GM18505 (cell line): ENCODE measurements around the gene GNPTAB.
"Not testable (repeated sequence)": the region's sequence is repeated elsewhere in the genome, so short reads cannot be mapped to it uniquely, and the experiment has no call there.

Source experiments
- ATAC-seq: cut with Tn5 transposase; IDR thresholded peaks from one replicate; pipeline ENCODE4 v1.9.1; 2021; ENCODE audit not compliant: unreplicated experiment
- POLR2A ChIP-seq: IDR thresholded peaks from 4 replicates; pipeline ENCODE4 v1.6.1; 2011; ENCODE audit warnings: borderline replicate concordance; ENCODE audit not compliant: insufficient read depth, insufficient read length; ENCODE audit errors: extremely low read depth

The GNPTAB gene

DNA sequence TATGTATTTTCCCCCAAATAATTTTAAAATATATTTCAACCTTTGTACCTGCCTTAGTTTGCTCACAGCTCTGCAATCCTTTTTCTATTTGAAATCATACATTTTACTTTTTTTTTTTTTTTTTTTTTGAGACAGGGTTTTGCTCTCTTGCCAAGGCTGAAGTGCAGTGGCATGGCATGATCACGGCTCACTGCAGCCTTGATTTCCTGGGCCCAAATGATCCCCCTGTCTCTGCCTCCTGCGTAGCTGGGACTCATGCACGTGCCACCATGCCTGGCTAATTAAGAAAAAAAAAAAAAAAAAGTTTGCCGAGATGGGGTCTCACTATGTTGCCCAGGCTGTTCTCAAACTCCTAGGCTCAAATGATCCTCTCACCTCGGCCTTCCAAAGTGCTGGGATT lies 90.2 kb downstream of the GNPTAB start:
- TF ChIP-seq POLR2A, result no peak
- no peak for ATAC-seq

DNA sequence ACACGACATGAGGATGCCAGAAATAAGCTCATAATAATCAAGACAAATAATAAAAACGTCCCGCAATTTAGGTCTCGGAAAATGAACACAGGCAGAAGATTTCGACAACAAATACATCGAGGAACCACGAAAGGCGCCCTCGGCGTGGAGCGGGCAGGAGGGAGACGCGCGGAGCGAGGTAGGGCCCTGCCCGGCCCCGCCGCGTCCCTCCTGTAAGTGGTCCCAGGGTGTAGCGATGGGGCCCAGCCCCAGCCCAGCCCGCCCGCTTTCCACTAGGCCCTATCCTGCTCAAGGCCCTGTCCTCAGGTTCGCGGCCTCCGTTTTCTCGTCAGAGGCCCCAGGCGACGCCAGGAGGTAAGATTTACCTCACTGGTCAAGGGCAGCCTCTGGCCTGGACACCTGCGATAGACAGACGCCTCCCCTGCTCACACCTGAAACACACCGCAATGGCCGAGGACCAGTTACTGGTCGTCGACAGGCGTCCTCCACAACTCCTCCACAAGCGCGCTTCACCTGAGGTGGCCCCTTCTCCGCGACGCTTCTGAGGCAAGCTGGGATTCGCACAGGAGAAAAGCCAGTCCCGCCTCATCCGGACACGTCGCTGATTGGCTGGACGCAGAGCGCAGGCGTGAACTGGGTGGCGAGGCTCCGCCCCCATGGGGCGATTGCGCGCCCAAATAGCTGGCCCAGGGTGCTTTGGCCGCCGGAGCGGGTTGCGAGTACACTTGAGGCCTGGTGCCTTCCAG lies 91.7 kb downstream of the GNPTAB start, which contains the start of gene SYCP3:
Gene SYCP3, minus strand, starts transcription at position 543 of the 746 bp plus-strand sequence. CDS start 1,527 bp downstream, outside the sequence.
- no peak for ATAC-seq
- TF ChIP-seq POLR2A, result no peak

DNA sequence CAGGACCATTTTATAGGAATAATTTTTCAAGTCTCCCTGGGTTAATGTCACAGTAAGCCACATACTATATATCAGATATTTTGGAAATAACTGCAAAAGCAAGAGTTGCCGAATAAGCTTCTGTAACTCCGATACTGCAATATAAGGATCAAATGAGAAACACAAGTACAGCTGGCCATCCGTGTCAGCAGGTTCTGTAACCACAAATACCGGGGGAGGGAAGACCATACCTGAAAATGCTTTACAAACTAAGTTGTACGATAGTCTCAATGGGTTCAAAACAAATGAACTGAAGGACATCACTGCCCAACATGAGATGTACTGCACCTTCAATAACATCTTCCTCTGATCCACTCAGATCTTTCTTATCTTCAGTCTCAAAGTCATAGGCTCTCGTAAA lies 93.3 kb downstream of the GNPTAB start:
- TF ChIP-seq POLR2A, result no peak
- ATAC-seq, result no peak

DNA sequence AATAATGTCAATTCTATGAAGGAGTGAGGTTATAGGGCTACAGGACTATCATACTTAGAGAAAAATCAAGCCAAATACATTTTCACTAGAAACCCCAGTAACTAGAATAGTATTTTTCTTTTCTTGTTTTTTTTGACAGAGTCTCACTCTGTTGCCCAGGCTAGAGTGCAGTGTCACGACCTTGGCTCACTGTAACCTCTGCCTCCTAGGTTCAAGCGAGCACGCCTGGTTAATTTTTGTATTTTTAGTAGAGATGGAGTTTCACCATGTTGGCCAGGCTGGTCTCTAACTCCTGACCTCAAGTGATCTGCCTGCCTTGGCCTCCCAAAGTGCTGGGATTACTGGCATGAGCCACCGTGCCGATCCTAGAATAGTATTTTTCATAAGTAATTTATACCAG lies 96.3 kb downstream of the GNPTAB start:
- not testable (repeated sequence) for ATAC-seq

DNA sequence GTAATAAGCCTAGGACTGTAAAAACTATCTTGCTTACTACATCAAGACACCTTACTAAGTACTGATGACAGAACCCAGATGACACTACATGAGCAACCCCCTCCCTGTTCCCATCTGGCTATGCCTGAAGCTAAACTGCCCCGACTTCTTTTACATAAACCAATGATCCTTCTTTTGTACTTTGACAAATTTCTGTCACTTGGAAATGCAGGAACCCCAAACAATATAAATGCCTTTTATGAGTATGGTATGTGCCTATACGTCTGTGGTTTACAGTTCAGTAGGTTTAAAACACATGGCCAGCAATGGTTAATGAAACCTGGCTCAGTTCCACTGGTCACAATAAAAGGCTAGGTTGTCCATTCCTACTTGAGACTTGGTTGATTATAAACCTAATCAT lies 97.6 kb downstream of the GNPTAB start:
- ATAC-seq, result no peak
- no peak for TF ChIP-seq POLR2A

DNA sequence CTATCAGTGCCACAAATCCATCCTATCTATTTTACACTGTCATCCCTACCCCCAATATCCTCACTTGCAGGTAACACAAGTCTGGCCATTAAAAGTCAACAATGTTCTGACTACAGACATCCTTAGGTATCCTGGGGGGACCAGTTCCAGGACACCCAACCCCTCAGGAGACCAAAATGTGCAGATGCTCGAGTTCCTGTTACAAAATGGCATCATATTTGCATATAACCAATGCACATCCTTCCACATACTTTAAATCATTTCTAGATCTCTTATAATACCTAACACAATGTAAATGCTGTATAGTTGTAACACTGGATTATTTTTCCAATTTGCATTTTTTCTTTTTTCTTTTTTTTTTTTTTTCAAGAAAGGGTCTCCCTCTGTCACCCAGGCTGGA lies 98.4 kb downstream of the GNPTAB start:
- no peak for ATAC-seq
- no peak for TF ChIP-seq POLR2A

DNA sequence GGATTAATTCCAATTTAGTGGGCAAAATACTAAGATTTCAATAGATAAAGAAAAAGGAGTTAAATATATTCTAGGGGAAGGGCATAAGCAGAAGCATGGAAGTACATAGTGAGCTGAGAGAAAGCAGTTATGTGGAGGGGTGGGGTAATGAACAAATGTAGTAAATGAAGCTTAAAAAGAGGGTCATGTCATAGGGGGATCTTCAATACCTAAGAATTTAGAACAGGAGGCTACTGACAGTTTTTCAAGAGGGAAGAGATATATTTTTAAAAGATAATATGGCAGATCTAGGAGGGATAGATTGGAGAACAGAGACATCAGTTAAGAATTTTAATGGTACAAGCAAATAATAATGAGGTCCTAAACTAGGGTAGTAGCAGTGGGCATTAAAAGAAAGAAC lies 100.9 kb downstream of the GNPTAB start:
- TF ChIP-seq POLR2A, result no peak
- ATAC-seq, result no peak

DNA sequence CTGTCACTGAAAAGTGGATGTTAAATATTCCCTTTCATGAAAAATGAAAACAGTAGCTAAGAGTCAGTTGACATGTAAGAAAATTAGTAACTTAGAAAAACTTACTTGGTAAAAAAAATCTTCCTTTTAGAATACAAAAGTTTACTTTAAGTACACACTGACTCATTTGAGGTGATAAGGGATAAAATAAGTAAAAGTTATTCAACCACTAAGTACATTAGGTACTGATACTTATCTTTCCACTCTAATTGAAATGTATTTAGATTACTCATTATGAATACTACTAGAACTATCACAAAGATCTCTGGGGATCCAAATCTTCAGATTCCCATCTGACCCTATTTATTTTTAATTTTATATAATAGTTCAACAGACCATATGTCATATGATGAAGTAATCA lies 103.7 kb downstream of the GNPTAB start:
- TF ChIP-seq POLR2A, result no peak
- ATAC-seq, result no peak

DNA sequence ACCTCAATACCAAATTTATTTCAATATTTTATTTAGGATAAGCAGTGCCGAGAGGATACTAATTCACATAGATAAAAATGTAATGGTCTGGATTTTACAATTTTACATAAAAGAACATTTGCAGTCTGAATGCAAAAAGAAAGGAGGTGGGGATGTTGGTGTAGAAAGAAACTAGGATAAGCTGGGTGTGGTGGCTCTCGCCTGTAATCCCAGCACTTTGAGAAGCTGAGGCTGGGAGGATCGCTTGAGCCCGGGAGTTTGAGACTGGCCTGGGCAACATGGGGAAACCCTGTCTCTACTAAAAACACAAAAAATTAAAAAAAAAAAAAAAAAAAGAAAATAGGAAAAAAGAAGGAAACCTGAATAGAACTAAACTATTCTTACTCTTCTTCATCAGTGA lies 108.4 kb downstream of the GNPTAB start:
- no peak for TF ChIP-seq POLR2A
- ATAC-seq, result no peak

DNA sequence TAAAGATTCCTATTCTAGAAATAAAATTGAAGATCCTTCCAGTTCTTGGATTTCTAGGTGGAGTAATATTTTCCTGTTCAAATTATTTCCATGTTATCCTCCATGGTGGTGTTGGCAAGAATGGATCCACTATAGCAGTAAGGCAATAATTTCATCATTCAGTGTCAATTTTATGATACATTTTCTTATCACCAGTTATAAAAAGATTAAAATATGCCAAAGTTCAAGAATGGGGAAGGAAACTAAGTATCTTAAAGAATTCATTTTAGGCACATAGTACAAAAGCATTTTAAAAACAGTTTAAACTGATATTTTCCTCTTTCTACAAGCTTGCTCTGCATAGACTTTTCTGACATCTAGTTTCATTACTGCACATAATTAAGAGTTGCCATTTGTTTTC lies 110.6 kb downstream of the GNPTAB start:
- no peak for ATAC-seq
- no peak for TF ChIP-seq POLR2A

DNA sequence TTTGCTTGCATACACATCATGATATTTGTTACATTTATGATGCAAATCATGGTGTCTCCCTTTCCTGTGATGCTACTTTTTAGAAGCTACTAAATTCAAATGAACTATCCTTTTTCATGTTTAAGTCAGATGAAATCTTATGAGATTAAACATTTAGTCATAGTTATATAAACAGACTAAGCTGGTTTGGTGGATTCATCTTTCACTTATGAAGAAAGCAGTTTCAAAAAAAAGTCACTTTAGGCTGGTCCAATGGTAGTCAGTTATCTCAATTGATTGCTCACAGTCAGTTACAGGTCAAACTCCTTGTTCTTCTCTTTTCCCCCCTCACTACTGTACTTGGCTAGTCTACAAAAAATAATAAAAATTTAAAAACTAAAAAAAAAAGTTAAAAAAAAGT lies 111.2 kb downstream of the GNPTAB start:
- no peak for ATAC-seq
- TF ChIP-seq POLR2A, result no peak

DNA sequence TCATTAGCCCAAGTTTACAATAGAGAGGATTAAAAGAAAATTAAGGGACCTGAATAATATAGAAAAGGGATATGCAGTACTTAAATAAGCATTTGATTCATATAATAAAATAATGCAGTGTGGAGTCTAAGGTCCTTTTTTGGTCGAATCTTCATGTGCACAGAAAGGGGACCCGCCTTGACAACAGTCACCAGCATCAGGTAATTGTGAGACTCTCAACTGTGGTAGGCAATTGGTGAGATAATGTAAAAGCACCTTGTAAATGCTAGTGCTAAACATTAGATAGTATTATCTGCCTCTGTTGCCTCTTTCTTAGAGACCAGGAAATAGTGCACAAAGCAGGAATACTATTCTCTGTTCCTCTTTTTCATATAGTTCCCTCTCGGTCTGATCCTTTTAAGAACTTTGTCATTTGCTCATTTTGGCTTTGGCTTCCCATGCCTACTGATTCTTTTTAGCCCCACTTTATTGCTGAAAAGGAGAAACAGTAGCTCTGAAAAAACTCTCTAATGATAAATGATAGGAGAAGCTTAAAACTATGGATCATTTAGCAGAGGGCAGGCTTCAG lies 115.8 kb downstream of the GNPTAB start:
- ATAC-seq, result no peak
- no peak for TF ChIP-seq POLR2A

DNA sequence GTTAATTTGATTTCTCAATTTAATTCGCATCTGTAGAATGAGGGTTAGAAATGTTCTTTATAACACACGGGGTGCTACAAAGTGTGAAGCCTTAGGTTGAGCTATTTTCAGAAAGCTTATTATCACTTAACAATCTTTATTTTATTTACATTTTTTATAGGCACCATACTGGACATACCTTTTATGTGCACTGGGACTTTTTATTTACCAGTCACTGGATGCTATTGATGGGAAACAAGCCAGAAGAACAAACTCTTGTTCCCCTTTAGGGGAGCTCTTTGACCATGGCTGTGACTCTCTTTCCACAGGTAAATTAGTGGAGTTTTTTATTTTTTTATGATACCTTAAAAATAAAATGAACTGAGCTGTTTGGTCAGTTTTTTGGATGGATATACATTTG lies 116.8 kb downstream of the GNPTAB start:
- TF ChIP-seq POLR2A, result no peak
- ATAC-seq, result no peak

DNA sequence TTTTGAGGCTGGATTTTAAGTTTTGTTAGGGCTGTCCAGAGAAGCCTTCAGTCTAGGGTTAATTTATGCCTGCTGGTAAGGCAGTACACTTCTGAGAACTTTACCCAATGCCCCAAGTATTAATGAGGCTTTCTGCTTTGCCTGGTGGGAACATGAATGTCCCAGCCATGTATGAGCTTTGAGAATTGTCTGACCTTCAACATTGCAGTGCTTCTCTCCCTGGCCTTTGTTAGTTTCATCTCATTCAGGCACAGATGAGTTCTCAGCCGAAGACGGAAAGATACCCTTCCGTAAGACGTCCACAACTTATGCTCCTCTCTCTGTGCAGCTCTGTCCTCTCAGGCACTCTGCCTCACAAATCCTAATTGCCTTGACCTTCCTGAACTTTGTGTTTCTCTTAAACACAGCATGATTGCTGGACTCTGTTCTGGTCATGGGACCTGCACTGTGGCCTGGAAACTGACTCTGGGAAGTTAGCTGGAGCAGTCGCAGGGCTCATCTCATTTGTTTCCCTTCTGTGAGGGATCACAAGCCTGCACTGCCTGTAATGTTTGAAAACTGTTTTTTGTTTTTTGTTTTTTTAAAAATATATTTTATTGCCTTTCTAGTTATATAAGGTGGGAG lies 117.6 kb downstream of the GNPTAB start:
- no peak for TF ChIP-seq POLR2A
- no peak for ATAC-seq
